NCI-H345 (cell line): Measurements from ENCODE around the gene NACC2.
"Not testable (repeated sequence)": the region's sequence is repeated elsewhere in the genome, so short reads cannot be mapped to it uniquely, and the experiment has no call there.

Experiments used
- DNase-seq: peaks from one replicate; lab custom pipeline; 2025; lab: John Stamatoyannopoulos, UW

The NACC2 gene

DNA sequence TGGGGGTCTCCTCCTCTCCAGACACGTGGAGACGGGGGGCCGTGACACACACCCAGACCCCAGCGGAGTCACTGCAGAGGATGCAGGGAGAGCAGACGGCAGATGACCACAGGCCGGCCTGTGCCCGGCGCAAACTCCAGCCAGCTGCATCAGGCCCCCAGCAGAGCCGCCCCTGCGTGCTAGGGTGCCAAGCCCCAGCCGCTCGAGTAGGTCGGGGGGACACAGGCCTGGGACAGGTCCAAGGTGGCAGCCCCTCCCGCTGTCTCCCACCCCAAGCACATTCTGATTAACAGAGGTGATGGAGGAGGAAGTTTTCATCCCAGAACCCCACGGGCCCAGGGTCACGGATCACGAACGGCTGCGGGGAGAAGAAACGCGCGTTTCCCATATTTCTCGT, 14.4 kb downstream of the NACC2 start:
- DNase-seq: no peak

DNA sequence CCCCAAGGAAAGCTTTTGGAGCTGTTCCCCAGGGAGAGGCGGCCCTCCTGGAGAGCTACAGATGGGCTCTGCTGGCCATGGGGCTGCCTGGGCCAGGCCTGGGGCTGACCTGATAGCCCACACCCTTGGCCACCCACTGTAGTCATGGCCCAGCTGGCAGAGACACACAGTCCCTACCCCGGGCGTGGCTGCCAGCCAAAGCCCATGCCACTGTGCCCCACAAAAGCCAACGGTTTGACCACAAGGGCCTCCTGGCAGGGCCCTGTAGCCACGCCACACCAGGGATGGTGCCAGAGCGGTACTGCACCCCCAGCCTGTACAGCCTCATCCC, 15.2 kb downstream of the NACC2 start:
- DNase-seq: no peak

DNA sequence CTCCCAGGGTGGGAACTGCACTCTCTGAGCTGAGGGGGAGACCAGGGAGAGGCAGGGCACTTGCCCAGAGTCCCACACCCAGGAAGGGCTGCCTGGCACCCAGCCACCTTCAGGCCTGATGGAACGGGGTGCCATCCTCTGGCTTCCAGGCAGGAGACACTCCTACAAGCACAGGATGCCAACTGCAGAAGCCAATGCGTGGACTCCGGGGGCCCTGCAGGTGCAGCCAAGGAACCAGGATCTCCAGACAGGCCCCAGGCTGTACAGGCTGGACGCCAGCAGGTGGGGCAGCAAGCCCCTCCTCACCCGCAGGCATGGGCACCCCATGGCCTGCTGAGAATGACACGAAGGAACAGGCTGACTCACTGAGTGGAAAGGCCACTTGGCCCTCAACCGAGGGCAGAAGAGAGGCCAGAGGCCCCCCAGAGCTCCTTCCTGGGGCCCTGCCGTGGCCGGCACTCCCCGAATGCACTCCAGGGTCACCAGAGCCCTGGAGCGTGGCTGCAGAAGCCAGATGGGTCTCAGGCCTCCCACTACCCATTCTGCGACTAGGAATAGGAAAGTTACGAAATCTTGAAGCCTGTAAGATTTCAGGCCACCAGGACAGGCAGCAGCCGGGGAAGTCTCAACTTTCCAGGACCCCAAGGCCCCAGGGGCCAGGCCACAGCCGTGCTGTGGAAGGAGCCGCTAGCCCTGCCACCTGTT, 15.7 kb downstream of the NACC2 start:
- DNase-seq: peak; percentile 65

DNA sequence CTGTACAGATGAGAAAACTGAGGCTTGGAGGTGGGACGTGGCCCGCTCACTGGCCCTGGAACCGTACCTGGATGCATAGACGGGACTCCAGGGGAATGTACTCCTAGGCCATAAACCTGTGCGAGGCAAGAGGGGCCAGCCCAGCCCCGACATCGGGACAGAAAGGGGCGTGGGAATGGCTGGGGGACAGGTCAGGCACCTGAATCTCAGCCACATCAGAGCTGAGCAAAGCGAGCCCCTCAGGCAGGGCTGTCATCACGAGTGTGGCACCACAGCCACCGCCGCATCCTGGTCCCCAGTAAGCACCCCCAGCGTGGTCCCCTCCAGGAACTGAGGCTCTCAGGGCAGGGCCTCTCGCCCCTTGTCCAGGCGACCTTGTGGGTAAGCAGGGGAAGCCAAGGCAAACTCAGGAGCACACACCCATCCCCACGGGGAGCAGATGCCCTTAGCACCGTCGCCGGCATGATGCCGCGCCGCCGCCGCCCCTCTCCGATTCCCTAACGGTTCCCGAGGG, 16.5 kb downstream of the NACC2 start:
- no peak for DNase-seq

DNA sequence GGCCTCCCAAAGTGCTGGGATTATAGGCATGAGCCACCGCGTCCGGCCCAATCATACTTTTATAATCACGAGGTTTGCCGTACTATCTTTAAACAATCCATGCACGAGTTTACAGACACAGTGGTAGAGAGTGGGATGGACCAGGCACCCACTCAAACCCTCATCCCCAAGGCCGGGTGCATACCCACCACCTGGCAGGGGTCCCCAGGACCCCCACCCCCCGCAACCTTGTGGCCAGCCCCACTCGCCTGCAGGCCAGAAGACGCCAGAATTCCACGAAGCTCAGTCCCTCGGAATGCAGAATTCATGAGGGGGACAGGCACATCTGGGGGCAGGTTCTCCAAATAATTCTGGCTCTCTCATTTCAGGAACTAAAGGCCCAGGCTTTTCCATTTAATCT, 17.1 kb downstream of the NACC2 start:
- no peak for DNase-seq

DNA sequence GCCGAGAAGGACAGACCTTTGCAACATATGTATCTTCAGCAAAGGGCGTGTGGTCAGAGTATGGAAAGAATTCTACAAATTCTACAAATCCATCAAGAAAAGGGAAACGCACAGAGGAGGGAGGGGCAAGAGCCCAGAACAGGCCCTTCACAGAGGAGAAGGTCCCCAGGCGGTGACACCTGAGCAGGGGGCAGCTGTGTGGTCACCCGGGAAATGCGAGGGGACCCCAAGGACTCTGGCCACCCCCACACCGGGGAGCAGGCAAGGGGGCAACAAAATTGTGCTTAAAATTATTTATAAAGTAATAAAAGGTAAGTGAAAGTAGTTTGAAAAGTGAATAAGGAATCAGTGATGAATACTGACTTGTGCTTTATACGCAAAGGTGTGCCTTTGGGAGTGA, 17.6 kb downstream of the NACC2 start:
- DNase-seq: no peak

DNA sequence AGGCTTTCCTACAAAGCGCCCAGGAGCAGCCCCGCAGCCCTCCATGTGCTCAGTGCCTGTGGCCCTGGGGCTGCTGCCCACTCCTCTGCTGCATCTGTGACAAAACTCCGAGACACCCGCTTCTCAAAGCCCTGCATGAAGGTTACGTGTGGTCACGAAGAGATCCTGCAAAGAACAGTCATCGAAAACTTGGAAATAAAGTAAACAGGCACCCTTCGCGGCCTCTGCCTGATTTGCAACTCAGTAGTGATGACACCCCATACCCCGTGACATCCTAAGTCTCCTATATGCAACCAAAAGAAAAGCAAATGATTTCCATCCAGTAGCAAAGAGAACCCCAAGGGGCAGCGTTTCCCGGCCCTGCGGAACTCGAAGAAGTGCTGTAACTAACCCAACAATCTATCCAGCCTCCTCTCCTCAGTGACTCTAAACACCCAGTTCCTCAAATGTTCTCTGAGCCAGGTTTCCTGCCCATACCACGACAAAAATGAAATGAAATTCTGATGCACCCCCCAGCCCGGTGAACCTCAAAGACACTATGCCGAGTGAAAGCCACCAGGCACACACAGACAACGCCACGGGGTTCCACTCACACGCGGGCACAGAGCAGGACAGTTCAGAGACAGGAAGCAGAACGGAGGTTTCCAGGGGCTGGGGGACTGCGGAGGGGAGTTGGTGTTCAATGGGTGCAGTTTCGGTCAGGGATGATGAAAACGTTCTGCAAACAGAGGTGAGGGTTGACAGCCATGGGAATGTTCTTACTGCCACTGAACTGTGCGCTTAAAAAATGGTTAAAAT, 19.0 kb downstream of the NACC2 start:
- DNase-seq: no peak

DNA sequence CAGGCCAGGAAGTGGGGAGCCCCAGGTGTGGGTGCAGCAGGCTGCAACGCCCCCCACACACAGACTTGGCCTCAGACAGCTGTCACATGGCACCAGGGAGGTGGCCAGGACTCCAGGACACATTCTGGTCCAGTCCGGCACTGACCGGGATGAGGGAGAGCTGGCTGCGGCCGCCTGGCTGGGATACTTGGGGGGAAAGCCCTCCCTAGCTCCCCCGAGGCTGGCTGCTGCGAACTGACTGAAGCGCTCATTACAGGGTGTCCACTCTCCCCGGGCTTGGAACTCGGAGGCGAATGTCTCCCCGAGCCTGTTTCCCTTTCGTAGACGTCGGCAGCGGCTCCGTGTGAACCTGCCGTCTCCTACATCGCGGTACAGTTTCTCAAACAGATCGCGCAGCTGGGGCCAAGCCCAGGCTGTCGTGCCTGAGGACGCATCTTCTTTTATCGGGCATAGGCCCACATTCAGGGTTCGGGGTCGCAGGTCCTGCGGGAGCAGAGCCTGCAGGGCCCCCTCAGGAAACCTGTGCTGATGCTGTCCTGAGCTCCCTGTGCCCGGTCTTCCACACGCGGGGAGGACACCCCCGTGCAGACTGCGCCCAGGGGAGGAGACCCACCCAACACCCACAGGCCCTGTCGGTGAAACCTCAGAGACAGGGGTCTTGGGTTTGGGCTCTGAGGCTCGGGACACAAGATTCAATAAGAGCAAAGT, 19.8 kb downstream of the NACC2 start:
- no peak for DNase-seq

DNA sequence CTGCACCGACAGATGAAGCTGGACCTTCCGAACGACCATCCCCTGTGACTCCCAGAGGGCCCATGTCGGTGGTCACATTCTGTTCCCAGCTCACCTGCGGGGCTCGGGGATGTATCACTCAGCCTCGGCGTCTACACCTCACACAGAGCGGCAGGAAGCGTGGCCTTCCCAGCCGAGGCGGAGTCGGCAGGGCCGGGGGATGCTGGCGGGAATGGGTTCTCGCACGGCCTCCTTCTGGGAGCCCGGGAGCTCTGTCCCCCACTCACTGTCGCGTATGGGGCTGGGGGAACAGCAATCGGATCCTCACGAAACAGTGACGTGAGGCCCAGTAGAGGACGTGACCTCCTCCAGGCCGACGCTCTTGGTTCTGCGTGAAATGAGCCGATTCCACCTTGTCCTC, 20.4 kb downstream of the NACC2 start:
- DNase-seq: no peak

DNA sequence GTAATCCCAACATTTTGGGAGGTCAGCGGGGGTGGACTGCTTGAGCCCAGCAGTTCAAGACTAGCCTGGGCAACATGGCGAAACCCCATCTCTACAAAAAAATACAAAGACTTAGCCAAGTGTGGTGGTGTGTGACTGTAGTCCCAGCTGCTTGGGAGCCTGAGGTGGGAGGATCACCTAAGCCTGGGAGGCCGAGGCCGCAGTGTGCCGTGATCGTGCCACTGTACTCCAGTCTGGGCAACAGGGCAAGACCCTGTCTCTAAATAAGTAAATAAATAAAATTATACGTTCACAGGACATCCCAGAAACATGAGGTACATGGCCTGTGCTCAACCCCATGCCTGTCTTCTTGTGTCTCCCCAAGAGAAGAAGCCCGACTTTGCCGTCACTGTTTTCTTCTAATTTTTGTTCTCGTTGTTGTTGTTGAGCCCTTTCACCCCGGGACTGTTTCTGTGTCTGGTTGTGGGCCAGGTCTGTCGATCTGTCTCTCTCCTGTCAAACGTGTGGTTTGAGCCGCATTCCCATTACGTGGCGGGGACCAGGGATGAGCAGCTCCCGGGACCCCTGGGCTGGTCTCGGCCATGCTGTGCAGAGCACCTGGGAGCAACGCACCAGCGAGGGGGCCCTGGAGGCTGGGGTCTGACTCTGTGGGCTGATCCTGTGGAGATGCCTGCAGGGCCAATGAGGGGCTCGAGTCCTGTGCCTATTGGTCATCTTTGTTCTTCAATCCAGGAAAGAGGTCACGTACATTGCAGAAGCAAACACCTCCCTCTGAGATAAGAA, 32.2 kb downstream of the NACC2 start:
- no peak for DNase-seq

DNA sequence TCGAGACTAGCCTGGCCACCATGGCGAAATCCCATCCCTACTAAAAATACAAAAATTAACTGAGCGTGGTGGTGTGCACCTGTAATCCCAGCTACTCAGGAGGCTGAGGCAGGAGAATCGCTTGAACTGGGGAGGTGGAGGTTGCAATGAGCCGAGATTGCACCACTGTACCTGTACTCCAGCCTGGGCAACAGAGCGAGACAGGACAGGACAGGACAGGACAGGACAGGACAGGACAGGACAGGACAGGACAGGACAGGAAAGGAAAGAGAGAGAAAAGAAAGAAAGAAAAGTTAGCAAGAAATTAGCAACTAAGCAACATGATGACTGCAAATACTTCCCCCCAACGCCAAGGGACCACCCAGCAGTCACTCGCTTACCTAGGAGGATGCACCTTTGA, 33.2 kb downstream of the NACC2 start:
- DNase-seq: not testable (repeated sequence)

DNA sequence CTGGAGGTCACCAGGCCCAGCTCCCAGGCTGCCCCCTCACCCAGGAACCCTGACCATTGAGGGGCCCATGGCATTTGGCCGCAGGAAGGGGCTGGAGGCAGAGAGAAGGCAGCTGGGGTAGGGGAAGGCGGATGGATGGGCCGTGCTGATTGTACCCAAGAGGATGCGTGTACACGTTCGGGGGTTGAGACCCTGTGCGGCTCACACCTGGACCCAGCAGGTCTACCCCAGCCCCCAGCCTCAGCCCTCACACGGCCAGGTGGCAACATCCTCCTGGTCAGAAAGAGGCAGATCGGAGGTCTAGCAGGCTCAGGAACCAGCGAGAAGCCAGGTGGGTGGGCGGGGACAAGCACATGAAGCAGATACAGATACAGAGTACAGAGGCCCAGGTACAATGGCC, 33.7 kb downstream of the NACC2 start:
- DNase-seq: no peak

DNA sequence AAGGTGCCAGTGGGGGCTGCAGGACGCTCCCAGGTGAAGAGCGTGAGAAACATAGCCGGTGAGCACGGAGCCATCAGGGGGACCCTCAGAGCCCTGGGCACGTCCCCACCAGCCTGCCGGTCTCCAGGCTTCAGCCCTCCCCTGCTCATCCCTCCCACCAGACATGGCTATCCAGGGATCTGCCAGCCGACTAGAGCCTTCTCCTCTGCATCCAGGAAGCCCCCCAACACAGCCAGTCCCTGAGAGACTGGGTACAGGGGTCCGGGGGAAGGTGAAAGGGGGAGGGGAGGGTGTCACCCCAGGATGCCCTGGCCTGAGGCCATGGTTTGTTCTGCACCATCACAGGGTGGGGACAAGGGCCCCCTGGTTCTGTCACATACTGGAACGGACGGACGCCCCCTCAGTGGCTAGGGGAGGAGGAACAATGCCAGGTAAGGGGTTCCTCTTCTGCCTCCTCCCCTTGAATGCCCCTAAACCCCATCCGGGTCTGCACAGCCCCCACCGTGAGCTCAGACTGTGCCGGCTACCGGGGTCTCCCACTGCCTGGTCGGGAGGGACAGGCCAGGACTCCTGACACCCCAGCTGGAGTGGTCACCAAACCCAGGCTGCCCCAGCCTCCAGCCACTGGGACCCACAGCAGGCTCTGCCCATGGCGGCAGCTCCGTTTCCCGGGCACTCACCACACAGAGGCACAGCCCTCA, 34.3 kb downstream of the NACC2 start:
- no peak for DNase-seq

DNA sequence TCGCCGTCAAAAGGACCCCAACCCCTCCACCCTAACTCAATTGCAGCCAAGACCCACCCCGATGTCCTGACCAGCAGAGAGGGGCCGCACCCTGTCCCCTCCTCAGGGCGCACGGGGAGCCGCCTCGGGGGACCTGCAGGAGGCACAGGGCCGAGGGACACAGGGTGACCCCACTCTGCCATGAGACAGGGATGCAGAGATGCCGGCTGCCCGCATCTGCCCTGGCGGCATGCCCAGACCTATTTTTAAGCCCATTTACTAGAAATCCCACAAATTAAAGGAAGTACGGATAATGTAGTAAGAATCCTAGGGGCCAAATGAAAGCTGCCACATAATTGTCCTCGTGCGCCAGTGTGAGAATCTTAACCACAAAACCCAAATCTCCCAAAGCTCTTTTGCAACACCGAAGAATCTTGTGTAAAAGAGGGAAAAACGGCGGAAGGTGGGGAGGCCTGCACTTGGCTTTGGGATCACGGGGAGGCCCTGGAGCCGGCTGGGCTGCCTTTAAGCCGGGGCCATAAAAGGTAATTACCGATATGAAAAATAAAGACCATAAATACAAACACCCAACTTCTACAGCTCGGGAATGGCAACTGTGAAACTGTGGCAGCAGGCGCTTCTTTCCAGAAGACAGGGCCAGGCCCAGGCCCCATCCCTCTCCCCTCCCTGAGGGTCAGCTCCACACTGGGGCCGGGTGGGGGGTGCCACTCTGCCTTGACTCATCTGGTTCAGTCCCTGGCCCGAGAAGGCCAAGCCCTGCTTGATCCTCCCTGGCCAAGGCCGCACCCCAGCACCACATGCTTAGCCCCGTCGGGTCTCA, 35.0 kb downstream of the NACC2 start:
- DNase-seq: no peak

DNA sequence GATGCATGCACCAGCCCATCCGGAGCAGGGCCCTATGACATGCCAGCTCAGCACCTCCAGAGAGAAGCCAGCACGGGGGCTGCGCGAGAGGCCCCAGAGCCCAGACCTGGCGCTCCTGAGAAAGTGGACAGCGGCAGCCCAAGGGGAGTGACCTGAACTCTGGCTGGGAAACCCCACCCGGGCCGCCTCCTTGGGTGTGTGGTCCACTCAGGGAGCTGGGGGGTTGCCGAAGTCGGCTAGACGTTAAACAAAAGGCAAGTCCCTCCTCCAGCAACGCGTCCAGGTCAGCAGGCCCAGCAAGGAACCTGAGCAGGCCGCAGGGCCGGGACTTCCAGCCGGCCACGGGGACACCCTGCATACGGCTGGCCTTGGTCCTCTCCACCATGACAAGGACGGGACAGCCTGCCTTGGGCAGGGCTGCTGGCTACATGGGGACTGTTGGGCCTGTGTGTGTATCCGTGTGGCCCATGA, 35.7 kb downstream of the NACC2 start:
- DNase-seq: no peak

DNA sequence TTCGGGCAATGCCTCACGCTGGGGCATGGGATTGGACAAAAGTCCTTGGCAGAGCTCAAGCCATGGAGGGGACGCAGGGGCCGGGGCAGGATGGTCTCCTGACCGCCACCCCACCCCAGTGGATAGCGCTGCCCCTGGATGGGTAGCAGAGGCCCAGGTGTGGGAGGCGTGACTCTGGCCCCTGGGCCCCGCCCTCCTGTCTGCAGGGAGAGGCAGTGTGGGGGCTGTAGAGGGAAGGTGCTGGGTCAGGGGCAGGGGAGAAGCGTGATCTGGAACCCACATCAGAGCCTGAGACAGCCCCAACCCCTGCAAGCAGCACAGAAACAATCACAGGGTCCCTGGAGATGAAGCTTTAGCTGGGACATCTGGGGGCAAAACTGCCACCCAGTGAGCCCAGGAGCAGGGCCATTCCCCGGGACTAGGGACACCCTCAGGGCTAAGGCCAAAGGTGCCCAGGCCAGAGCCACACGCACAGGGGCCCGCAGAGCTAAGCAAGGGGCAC, 36.2 kb downstream of the NACC2 start:
- no peak for DNase-seq

DNA sequence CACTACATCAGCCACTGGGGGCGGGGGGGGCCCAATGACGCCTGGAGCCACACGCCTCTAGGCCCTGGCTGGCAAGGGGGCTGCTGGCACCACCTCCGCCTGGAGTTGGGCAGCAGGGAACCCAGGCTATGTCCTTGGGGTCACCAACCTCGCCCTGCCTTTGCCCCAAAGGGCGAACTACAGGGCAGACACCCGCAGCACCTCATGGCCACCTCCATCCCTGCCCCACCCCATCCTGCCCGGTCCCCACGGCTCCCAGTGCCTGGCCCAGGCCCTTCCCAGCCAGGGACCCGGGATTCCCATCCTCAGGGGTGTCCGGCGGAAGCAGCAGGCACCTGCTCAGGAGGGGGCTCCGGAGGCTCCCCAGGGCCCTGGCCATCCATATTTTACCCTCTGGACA, 37.0 kb downstream of the NACC2 start:
- no peak for DNase-seq

DNA sequence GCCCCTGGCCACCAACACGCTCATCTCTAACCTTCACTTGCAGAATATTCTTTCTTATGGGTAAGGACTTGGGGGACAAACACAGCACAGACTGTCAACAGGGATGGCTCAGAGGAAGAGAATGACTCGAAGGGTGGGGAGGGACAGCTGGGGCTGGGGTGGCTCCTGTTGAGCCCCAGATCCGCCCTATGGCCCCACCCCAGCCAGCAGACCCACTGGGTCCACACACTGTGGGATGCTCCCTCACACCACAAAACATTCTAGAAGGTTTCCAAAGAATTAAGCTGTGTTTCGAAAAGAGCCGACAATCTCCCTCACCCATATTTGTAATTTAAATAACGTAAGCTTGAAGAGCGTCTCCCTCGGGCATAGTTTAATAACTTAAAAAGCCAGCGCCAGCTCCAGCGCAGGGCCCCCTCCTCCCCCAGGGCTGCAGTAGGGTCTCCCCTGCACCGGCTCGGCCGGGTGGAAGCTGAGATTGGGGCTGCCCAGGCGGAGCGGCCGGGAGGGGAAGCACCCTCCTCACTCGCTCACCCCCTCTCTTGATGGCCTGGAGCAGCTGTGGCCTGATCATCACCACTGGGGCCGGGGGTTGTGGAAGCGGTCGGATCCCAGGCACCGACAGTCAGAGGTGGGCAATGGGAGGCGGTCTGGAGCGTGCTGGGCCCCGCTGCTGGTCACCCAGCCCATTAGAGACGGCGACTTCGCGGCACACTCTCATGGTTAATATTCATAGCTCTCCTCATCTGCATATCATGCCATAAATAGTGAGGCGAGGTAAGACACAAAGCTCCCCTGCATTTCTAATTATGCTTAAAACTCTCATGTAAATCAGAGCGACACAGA, 37.6 kb downstream of the NACC2 start:
- no peak for DNase-seq

DNA sequence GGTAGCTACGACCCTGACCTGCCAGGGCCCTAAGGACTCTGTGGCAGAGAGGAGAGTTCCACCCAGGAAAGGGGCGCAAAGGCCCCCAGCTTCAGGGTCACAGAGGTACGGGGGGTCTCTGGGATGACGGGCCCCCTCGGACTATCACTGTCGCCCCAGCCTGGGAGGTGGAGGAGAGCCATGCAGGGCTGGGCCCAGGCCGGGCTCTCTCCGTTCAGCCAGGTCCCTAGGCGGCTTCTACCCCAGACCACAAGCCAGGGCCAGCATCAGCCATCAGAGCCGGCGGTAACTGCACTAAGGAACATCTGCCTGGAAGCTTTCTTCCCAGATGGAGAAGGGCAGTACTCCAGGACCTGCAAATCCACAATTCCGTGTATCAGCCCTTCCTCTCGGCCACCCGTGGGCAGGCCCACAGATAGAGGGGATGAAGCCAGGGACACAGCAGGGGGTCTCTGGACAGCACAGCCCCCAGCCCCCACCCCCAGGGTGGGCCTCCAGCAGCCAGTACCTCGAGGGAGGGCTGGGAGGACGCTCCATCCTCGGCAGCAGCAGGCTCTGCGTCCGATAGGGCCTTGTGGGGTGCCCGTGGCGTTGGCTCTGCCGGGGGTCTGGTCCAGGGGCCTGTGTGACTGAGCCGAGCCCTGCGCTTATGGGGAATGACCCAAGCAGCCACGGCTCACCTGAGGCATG, 38.4 kb downstream of the NACC2 start:
- DNase-seq: no peak
